Measurements from ENCODE around the gene ARHGAP35. TPM values are rescaled to one million over a fixed set of nuclear protein-coding genes. Genes with fewer than 3 reads are reported as not detected.

Gene ARHGAP35
- total RNA-seq, 1 experiment from 2014 or later, result 64.1 TPM

- in situ Hi-C loops (cut with HindIII; ENCODE audit: low pct_unique_long_range_greater_than_20kb, low sequenced_read_pairs), result no loop called here
- Histone ChIP-seq H3K27me3 (ENCODE audit: control insufficient read depth, insufficient read depth, low read length) (no peaks in the 10 kb centered on the region), H3K27ac (ENCODE audit: low read length) (no peak overlapping the region), H3K4me1 (ENCODE audit: control insufficient read depth, insufficient read depth, low read length) (no peaks in the 10 kb centered on the region), H3K36me3 (ENCODE audit: control insufficient read depth, insufficient read depth, low read length) (no peaks in the 10 kb centered on the region), H3K4me3 (ENCODE audit: low read depth in 2 of 2, low read length in 2 of 2) (no peak overlapping the region), H3K9me3 (ENCODE audit: control insufficient read depth, insufficient read depth, low read depth, low read length) (no peaks in the 10 kb centered on the region)
- ATAC-seq (no peak), DNase-seq (ENCODE audit: low read depth, low spot score) (no peak)
- TF ChIP-seq REST (IDR thresholded peaks at IDR 0.05; ENCODE audit: insufficient read depth in 1 of 2, low read depth in 2 of 2, low read length in 1 of 2) (no peak), POLR2AphosphoS5 (IDR thresholded peaks at IDR 0.05; ENCODE audit: low read depth, low read length) (no peak), CTCF (IDR thresholded peaks at IDR 0.05) (no peak), TCF7L2 (IDR thresholded peaks at IDR 0.05; ENCODE audit: low read depth, low read length) (no peak), SIN3A (IDR thresholded peaks at IDR 0.05; ENCODE audit: borderline replicate concordance, insufficient read depth, low read depth, low read length) (no peak)
- no TSS peak for BruUV-seq (replicated peaks)
- CTCF ChIA-PET, result no interaction called here
- POLR2A ChIA-PET, result no interaction called here
- intact Hi-C loops (cut with micrococcal nuclease; ENCODE audit: unreplicated experiment), result no loop called here
Measured at GRCh38 chr19:46824890-46825730, 35.7 kb upstream of the ARHGAP35 start.

- TF ChIP-seq REST (IDR thresholded peaks at IDR 0.05; ENCODE audit: insufficient read depth in 1 of 2, low read depth in 2 of 2, low read length in 1 of 2) (no peak), SIN3A (IDR thresholded peaks at IDR 0.05; ENCODE audit: borderline replicate concordance, insufficient read depth, low read depth, low read length) (no peak), CTCF (IDR thresholded peaks at IDR 0.05) (no peak), POLR2AphosphoS5 (IDR thresholded peaks at IDR 0.05; ENCODE audit: low read depth, low read length) (no peak), TCF7L2 (IDR thresholded peaks at IDR 0.05; ENCODE audit: low read depth, low read length) (no peak)
- no peaks in the 10 kb centered on the region for H3K27me3 ChIP-seq (ENCODE audit: control insufficient read depth, insufficient read depth, low read length)
- no peak for DNase-seq (ENCODE audit: low read depth, low spot score)
- no TSS peak for BruUV-seq (replicated peaks)
- no peaks in the 10 kb centered on the region for H3K9me3 ChIP-seq (ENCODE audit: control insufficient read depth, insufficient read depth, low read depth, low read length)
- CTCF ChIA-PET, result no interaction called here
- H3K4me1 ChIP-seq (ENCODE audit: control insufficient read depth, insufficient read depth, low read length), result no peaks in the 10 kb centered on the region
- POLR2A ChIA-PET, result no interaction called here
- intact Hi-C loops (cut with micrococcal nuclease; ENCODE audit: unreplicated experiment) (no loop called here), in situ Hi-C loops (cut with HindIII; ENCODE audit: low pct_unique_long_range_greater_than_20kb, low sequenced_read_pairs) (no loop called here)
- no peak for ATAC-seq
- no peak overlapping the region for H3K27ac ChIP-seq (ENCODE audit: low read length)
- no peaks in the 10 kb centered on the region for H3K36me3 ChIP-seq (ENCODE audit: control insufficient read depth, insufficient read depth, low read length)
- H3K4me3 ChIP-seq (ENCODE audit: low read depth in 2 of 2, low read length in 2 of 2), result no peak overlapping the region
Measured at GRCh38 chr19:46825731-46826055, 35.1 kb upstream of the ARHGAP35 start.
